ENCODE results near the gene TNXB. TPM values are rescaled to one million over a fixed set of nuclear protein-coding genes. Genes with fewer than 3 reads are reported as not detected.
A peak's percentile ranks its signal among the peaks of the same experiment; 100 is the strongest.

Gene TNXB
- total and polyA plus RNA-seq, 9 of the 15 experiments (the other 6 are each of a cell fraction or from before 2014, with no cell fraction given): 0.14 to 28.1 (median 12.4) TPM

DNA sequence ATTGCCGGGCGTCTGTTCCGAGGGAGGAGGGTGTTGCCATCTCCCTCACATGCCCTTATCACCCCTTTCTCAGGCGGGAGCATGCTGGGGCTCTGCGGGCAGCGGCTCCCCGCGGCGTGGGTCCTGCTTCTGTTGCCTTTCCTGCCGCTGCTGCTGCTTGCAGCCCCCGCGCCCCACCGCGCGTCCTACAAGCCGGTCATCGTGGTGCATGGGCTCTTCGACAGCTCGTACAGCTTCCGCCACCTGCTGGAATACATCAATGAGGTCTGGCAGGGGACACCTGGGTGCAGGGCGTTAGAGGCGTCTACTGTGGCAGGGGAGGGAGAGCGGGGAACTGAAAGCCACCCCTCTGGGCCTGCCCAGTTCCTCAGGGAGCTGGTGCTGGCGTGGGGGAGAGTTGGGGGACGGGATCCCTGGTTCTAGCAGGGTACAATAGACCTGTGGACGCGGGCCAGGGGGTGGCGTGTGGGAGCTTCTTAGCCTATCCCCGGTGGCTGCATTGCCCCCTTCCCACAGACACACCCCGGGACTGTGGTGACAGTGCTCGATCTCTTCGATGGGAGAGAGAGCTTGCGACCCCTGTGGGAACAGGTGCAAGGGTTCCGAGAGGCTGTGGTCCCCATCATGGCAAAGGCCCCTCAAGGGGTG lies 45.5 kb upstream of the TNXB start (continued):
- peak; percentile 29 for TF ChIP-seq ESRRA (IDR thresholded peaks at IDR 0.05; ENCODE audit: borderline replicate concordance, low read depth)
- TF ChIP-seq SP1 (CRISPR knock-in tag; IDR thresholded peaks at IDR 0.05): no peak
- peak; percentile 66 for TF ChIP-seq ZNF263 (CRISPR knock-in tag; IDR thresholded peaks at IDR 0.05; ENCODE audit: borderline replicate concordance)
- TF ChIP-seq, protein P1, sequence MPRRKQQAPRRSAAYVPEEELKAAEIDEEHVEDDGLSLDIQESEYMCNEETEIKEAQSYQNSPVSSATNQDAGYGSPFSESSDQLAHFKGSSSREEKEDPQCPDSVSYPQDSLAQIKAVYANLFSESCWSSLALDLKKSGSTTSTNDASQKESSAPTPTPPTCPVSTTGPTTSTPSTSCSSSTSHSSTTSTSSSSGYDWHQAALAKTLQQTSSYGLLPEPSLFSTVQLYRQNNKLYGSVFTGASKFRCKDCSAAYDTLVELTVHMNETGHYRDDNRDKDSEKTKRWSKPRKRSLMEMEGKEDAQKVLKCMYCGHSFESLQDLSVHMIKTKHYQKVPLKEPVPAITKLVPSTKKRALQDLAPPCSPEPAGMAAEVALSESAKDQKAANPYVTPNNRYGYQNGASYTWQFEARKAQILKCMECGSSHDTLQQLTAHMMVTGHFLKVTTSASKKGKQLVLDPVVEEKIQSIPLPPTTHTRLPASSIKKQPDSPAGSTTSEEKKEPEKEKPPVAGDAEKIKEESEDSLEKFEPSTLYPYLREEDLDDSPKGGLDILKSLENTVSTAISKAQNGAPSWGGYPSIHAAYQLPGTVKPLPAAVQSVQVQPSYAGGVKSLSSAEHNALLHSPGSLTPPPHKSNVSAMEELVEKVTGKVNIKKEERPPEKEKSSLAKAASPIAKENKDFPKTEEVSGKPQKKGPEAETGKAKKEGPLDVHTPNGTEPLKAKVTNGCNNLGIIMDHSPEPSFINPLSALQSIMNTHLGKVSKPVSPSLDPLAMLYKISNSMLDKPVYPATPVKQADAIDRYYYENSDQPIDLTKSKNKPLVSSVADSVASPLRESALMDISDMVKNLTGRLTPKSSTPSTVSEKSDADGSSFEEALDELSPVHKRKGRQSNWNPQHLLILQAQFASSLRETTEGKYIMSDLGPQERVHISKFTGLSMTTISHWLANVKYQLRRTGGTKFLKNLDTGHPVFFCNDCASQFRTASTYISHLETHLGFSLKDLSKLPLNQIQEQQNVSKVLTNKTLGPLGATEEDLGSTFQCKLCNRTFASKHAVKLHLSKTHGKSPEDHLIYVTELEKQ (CRISPR knock-in tag; IDR thresholded peaks at IDR 0.05): no peak
- no peak for TF ChIP-seq ZNF212 (CRISPR knock-in tag; IDR thresholded peaks at IDR 0.05)
- no peak for TF ChIP-seq ZNF699 (CRISPR knock-in tag; IDR thresholded peaks at IDR 0.05; ENCODE audit: insufficient replicate concordance)
- TF ChIP-seq CREBBP (IDR thresholded peaks at IDR 0.05; ENCODE audit: low read depth, low read length): no peak
- TF ChIP-seq, protein P2, sequence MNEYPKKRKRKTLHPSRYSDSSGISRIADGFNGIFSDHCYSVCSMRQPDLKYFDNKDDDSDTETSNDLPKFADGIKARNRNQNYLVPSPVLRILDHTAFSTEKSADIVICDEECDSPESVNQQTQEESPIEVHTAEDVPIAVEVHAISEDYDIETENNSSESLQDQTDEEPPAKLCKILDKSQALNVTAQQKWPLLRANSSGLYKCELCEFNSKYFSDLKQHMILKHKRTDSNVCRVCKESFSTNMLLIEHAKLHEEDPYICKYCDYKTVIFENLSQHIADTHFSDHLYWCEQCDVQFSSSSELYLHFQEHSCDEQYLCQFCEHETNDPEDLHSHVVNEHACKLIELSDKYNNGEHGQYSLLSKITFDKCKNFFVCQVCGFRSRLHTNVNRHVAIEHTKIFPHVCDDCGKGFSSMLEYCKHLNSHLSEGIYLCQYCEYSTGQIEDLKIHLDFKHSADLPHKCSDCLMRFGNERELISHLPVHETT (CRISPR knock-in tag; conservative IDR thresholded peaks at IDR 0.05 in 1 of 2, IDR thresholded peaks at IDR 0.05 in 1 of 2): 0 out of 4 replicates have a peak, but pooled peaks of 1 of the 2 experiments have one; percentile 53
- TF ChIP-seq NCOA2 (IDR thresholded peaks at IDR 0.05; ENCODE audit: partially characterized antibody in 2 of 2): no peak
- no peak for TF ChIP-seq RBM17 (IDR thresholded peaks at IDR 0.05; ENCODE audit: borderline replicate concordance, low read depth, low read length)
- TF ChIP-seq TARDBP (IDR thresholded peaks at IDR 0.05): 0 out of 2 replicates have a peak, but pooled peaks have one; percentile 14
- no peak for TF ChIP-seq NELFE (IDR thresholded peaks at IDR 0.05; ENCODE audit: insufficient read depth, insufficient read length)
- peak in 2 of 3 experiments; percentile 50 to 52 for TF ChIP-seq YY1 (IDR thresholded peaks at IDR 0.05; ENCODE audit: borderline replicate concordance in 1 of 3, control insufficient read depth in 1 of 3, extremely low read depth in 1 of 3, insufficient read depth in 3 of 3, insufficient read length in 1 of 3, insufficient replicate concordance in 2 of 3, low read depth in 1 of 3, low read length in 2 of 3)
- TF ChIP-seq, protein P3, sequence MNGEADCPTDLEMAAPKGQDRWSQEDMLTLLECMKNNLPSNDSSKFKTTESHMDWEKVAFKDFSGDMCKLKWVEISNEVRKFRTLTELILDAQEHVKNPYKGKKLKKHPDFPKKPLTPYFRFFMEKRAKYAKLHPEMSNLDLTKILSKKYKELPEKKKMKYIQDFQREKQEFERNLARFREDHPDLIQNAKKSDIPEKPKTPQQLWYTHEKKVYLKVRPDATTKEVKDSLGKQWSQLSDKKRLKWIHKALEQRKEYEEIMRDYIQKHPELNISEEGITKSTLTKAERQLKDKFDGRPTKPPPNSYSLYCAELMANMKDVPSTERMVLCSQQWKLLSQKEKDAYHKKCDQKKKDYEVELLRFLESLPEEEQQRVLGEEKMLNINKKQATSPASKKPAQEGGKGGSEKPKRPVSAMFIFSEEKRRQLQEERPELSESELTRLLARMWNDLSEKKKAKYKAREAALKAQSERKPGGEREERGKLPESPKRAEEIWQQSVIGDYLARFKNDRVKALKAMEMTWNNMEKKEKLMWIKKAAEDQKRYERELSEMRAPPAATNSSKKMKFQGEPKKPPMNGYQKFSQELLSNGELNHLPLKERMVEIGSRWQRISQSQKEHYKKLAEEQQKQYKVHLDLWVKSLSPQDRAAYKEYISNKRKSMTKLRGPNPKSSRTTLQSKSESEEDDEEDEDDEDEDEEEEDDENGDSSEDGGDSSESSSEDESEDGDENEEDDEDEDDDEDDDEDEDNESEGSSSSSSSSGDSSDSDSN (IDR thresholded peaks at IDR 0.05; ENCODE audit: borderline replicate concordance in 1 of 2, low read depth in 2 of 2, low read length in 2 of 2): peak; percentile 4 to 60; a peak in 2 of 4 replicates
- TF ChIP-seq HDAC1 (IDR thresholded peaks at IDR 0.05): peak in 1 of 2 experiments; percentile 96; a peak in 2 of 4 replicates
- TF ChIP-seq, protein P4, sequence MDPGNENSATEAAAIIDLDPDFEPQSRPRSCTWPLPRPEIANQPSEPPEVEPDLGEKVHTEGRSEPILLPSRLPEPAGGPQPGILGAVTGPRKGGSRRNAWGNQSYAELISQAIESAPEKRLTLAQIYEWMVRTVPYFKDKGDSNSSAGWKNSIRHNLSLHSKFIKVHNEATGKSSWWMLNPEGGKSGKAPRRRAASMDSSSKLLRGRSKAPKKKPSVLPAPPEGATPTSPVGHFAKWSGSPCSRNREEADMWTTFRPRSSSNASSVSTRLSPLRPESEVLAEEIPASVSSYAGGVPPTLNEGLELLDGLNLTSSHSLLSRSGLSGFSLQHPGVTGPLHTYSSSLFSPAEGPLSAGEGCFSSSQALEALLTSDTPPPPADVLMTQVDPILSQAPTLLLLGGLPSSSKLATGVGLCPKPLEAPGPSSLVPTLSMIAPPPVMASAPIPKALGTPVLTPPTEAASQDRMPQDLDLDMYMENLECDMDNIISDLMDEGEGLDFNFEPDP (CRISPR knock-in tag; IDR thresholded peaks at IDR 0.05): no peak
- no peak for TF ChIP-seq JUNB (CRISPR knock-in tag; conservative IDR thresholded peaks at IDR 0.05)

All from K562 (cell line).